Ovary (tissue), 3 donors: ENCODE results near the gene RMI2.

Experiments used
- POLR2A ChIP-seq: fragments of 450-650 bp; IDR thresholded peaks from one replicate; pipeline ENCODE4 v1.6.1; 2017; ENCODE audit warnings: antibody characterized with exemption, mild to moderate bottlenecking, moderate library complexity
- TF ChIP-seq, protein P1 (sequence below), 3 donors: fragments of 450-650 bp in 2 of 3; fragments of 200-600 bp in 1 of 3; IDR thresholded peaks; one replicate each; pipeline versions ENCODE4 v1.5.1 to v1.8.0; 2016 to 2022; ENCODE audit warnings: antibody characterized with exemption in 3 of 3, mild to moderate bottlenecking in 1 of 3
- donor health status: DM: no; HTN: no; CAD: no.

DNA sequence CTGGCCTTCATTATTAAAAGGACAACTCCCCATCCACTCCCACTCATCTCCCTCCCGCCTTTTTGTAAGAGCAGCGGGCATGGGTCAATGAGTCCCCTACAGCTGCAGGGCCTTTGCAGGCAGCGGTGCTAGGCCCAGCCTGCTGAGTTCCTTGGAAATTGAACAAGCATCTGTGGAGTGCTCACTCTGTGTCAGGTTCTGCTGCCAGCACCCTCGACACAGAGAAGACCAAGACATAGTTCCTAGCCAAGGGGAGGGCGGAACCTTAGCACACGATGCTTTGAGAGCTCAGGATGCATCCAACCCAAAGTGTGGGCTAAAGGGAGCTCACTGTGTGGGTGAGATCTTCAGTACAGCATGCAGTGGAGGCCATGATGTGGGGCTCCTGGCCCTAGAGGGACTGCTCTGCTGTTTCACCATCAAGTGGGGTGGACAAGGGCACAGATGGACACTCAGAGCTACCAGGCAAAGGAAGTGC lies 27.6 kb downstream of the RMI2 start:
- TF ChIP-seq POLR2A = no peak
- TF ChIP-seq, protein P1, sequence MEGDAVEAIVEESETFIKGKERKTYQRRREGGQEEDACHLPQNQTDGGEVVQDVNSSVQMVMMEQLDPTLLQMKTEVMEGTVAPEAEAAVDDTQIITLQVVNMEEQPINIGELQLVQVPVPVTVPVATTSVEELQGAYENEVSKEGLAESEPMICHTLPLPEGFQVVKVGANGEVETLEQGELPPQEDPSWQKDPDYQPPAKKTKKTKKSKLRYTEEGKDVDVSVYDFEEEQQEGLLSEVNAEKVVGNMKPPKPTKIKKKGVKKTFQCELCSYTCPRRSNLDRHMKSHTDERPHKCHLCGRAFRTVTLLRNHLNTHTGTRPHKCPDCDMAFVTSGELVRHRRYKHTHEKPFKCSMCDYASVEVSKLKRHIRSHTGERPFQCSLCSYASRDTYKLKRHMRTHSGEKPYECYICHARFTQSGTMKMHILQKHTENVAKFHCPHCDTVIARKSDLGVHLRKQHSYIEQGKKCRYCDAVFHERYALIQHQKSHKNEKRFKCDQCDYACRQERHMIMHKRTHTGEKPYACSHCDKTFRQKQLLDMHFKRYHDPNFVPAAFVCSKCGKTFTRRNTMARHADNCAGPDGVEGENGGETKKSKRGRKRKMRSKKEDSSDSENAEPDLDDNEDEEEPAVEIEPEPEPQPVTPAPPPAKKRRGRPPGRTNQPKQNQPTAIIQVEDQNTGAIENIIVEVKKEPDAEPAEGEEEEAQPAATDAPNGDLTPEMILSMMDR (IDR thresholded peaks at IDR 0.05) = no peak
